Omental fat pad (tissue), 4 donors: Measurements from ENCODE around the gene KDM5C. TPM values are rescaled to one million over a fixed set of nuclear protein-coding genes. Genes with fewer than 3 reads are reported as not detected.

Source experiments
- ATAC-seq: fragments of 150-250 bp; one replicate; pipeline ENCODE4 v1.9.1; 2016; ENCODE audit warnings: mild to moderate bottlenecking, moderate library complexity; ENCODE audit not compliant: low FRiP score
- DNase-seq: peaks from one replicate; pipeline ENCODE4 v3.0.0-alpha.2; 2019; ENCODE audit warnings: low spot score
- CTCF ChIP-seq, 3 donors: fragments of 450-650 bp; IDR thresholded peaks; one replicate each; pipeline ENCODE4 v1.5.1; 2016 to 2017; ENCODE audit warnings: antibody characterized with exemption in 3 of 3, mild to moderate bottlenecking in 3 of 3, moderate library complexity in 2 of 3
- total RNA-seq, 4 donors: library from RNA; depleted of rRNA; stranded (reverse); fragments of >200 nt; gene quantifications; one replicate each; pipeline ENCODE4 v1.1.0, GENCODE V29; 2016

KDM5C gene
- total RNA-seq, 4 donors from 2014 or later = 74.9 to 101 (median 93.1) TPM

- ATAC-seq = peak; percentile 65
- DNase-seq = no peak
- no peak for TF ChIP-seq CTCF (IDR thresholded peaks at IDR 0.05)
Observed at GRCh38 chrX:53263597-53264094, 38.6 kb upstream of the KDM5C start.

GRCh38 chrX:53262918-53263394 is 37.9 kb upstream of the KDM5C start:
- no peak for ATAC-seq
- no peak for TF ChIP-seq CTCF (IDR thresholded peaks at IDR 0.05)
- DNase-seq = no peak

GRCh38 chrX:53262189-53262917 is 37.3 kb upstream of the KDM5C start:
- no peak for TF ChIP-seq CTCF (IDR thresholded peaks at IDR 0.05)
- ATAC-seq (no peak), DNase-seq (no peak)

- DNase-seq (no peak), ATAC-seq (no peak)
Observed at GRCh38 chrX:53261355-53261972, 36.5 kb upstream of the KDM5C start.

GRCh38 chrX:53260836-53261235 is 35.8 kb upstream of the KDM5C start:
- DNase-seq (no peak), ATAC-seq (no peak)
- no peak for TF ChIP-seq CTCF (IDR thresholded peaks at IDR 0.05)

More at GRCh38 chrX:53261355-53261972, 36.5 kb upstream of the KDM5C start:
- no peak for TF ChIP-seq CTCF (IDR thresholded peaks at IDR 0.05)

- ATAC-seq (no peak), DNase-seq (no peak)
- TF ChIP-seq CTCF (IDR thresholded peaks at IDR 0.05) = no peak
Observed at GRCh38 chrX:53257670-53258423, 32.8 kb upstream of the KDM5C start.
